Measurements from ENCODE around the gene ATP10B. TPM values are rescaled to one million over a fixed set of nuclear protein-coding genes. Genes with fewer than 3 reads are reported as not detected.

ATP10B gene
- polyA plus RNA-seq, 1 of the 3 experiments (the other 2 are of a cell fraction): not detected

DNA sequence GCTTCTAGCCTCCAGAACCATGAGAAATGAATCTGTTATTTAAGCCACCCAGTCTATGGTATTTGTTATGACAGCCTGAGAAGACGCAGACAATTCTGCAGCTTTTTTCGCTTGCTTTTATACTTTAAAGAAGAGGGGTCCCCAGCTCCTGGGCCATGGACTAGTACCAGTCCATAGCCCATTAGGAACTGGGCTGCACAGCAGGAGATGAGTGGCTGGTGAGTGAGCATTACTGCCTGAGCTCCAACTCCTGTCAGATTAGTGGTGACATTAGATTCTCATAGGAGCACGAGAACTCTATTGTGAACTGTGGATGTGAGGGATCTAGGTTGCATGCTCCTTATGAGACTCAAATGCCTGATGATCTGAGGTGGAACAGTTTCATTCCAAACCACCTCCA, 278.7 kb downstream of the ATP10B start (continued):
- TF ChIP-seq USF2 (IDR thresholded peaks at IDR 0.05; ENCODE audit: borderline replicate concordance, low read depth, low read length) (no peak), RFX5 (IDR thresholded peaks at IDR 0.05; ENCODE audit: low read length) (no peak), PBX3 (IDR thresholded peaks at IDR 0.05) (no peak)

GRCh38 chr5:160567031-160567705, 284.8 kb downstream of the ATP10B start:
- no peaks in the 10 kb centered on the region for H3K36me3 ChIP-seq (replicated peaks in 1 of 2; ENCODE audit: control insufficient read depth in 1 of 2, insufficient read depth in 2 of 2, low read length in 1 of 2)
- POLR2A ChIA-PET: no interaction called here
- H3K27me3 ChIP-seq (ENCODE audit: insufficient read depth): 0 out of 2 replicates have a peak, but pooled peaks cover 10% of the 10 kb centered on the region
- TF ChIP-seq YY1 (IDR thresholded peaks at IDR 0.05; ENCODE audit: low read depth) (no peak), CTCF (IDR thresholded peaks at IDR 0.05) (no peak), MXI1 (IDR thresholded peaks at IDR 0.05; ENCODE audit: low read depth, low read length) (no peak), GABPA (IDR thresholded peaks at IDR 0.05; ENCODE audit: low read depth) (no peak), USF1 (IDR thresholded peaks at IDR 0.05; ENCODE audit: borderline replicate concordance, low read depth) (no peak), NRF1 (IDR thresholded peaks at IDR 0.05; ENCODE audit: low read depth, low read length) (no peak), RXRA (IDR thresholded peaks at IDR 0.05; ENCODE audit: borderline replicate concordance, low read depth) (no peak), FOSL2 (IDR thresholded peaks at IDR 0.05; ENCODE audit: borderline replicate concordance, low read depth) (no peak), CHD2 (IDR thresholded peaks at IDR 0.05; ENCODE audit: low read length, partially characterized antibody) (no peak)
- no peaks in the 10 kb centered on the region for H3K9me3 ChIP-seq
- H3F3A ChIP-seq (replicated peaks; ENCODE audit: insufficient read depth): no peaks in the 10 kb centered on the region
- no peak overlapping the region for H2AFZ ChIP-seq (ENCODE audit: low read depth)
- H3K4me3 ChIP-seq (ENCODE audit: low read depth in 2 of 2, low read length in 1 of 2): no peak overlapping the region
- no peak overlapping the region for H3K9ac ChIP-seq
- no peaks in the 10 kb centered on the region for H3K4me1 ChIP-seq (ENCODE audit: control insufficient read depth in 1 of 2, insufficient read depth in 2 of 2, low read depth in 1 of 2, low read length in 1 of 2)
- H3K9me2 ChIP-seq: no peaks in the 10 kb centered on the region
- no peak for DNase-seq
- H3K27ac ChIP-seq (ENCODE audit: low read depth in 2 of 2, low read length in 1 of 2): no peak overlapping the region
- CTCF ChIA-PET: no interaction called here
- no peaks in the 10 kb centered on the region for H4K20me1 ChIP-seq (ENCODE audit: insufficient read depth)
- H3K4me2 ChIP-seq: no peak overlapping the region
- WGBS (ENCODE audit: low lambda C conversion rate): 16% methylated on average over 4 of the region's 4 CpGs
- no peaks in the 10 kb centered on the region for H3K79me2 ChIP-seq (ENCODE audit: insufficient read depth)

Data from SK-N-SH (cell line).